HG03103 (cell line): ENCODE results near the gene WIPI1.
"Not testable (repeated sequence)": the region's sequence is repeated elsewhere in the genome, so short reads cannot be mapped to it uniquely, and the experiment has no call there.

Experiments used
- ATAC-seq: cut with Tn5 transposase; IDR thresholded peaks from one replicate; pipeline ENCODE4 v1.9.1; 2021; ENCODE audit warnings: low read depth; ENCODE audit not compliant: unreplicated experiment

WIPI1 gene

DNA sequence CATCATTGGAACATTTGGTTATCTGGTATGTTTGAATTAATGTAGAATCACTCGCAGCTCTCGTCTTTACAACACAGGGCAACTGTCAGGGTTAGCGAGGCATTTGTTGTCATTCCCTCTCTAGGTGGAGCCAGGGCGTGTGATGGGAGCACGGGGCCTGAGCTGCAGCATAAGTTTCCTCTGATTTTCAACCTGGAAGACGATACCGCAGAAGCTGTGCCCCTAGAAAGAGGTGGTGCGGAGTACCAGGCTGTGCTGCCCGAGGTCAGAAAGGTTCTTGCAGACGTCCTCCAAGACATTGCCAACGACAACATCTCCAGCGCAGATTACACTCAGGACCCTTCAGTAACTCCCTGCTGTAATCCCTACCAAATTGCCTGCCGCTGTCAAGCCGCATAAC lies 37.2 kb downstream of the WIPI1 start:
- ATAC-seq: no peak

DNA sequence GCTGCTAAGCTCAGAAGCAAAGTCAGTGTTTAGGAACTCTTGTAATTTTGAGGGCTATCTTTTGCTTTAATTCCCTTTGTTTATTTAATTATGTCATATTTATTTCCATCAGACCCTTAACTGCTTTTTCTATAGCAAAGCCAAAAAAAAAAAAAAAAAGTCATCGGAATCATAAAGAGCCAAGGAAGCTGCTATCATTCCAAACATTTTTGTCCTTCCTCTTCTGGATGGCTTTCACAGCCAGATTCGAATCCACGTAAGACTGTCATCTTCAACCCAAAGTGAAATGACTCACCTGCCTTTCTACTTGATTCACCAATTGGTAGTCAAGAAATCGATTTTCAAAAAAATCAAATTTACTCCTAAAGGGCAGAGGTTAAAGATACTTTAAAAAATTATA lies 38.4 kb downstream of the WIPI1 start:
- ATAC-seq: no peak

DNA sequence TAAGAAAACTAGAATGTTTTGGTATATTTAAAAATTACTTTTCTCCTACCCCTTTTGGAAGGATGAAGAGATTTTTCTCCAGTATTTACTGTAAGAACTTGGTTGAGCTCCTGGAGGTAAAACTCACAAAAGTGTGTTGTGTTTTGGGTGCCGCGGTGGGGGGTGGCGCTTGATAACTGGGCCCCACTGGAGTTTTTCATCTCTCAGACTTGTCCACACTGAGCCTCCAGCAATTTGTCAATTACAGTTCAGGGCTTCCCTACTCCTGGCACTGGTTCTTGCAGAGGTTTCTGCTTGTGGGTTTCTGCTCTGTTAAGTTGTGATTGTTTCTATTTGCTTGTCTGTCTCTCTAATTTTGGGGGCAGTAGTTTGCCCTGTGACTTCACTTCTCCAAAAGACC lies 40.0 kb downstream of the WIPI1 start:
- no peak for ATAC-seq

DNA sequence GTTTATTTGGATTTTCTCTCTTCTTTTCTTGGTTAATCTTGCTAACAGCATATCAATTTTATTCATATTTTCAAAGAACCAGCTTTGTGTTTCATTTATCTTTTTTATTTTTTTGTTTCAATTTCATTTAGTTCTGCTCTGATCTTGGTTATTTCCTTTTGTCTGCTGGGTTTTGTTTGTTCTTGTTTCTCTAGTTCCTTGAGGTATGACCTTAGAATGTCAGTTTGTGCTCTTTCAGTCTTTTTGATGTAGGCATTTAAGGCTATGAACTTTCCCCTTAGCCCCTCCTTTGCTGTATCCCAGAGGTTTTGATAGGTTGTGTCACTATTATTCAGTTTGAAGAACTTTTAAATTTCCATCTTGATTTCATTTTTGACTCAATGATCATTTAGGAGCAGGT lies 42.4 kb downstream of the WIPI1 start:
- ATAC-seq: not testable (repeated sequence)

DNA sequence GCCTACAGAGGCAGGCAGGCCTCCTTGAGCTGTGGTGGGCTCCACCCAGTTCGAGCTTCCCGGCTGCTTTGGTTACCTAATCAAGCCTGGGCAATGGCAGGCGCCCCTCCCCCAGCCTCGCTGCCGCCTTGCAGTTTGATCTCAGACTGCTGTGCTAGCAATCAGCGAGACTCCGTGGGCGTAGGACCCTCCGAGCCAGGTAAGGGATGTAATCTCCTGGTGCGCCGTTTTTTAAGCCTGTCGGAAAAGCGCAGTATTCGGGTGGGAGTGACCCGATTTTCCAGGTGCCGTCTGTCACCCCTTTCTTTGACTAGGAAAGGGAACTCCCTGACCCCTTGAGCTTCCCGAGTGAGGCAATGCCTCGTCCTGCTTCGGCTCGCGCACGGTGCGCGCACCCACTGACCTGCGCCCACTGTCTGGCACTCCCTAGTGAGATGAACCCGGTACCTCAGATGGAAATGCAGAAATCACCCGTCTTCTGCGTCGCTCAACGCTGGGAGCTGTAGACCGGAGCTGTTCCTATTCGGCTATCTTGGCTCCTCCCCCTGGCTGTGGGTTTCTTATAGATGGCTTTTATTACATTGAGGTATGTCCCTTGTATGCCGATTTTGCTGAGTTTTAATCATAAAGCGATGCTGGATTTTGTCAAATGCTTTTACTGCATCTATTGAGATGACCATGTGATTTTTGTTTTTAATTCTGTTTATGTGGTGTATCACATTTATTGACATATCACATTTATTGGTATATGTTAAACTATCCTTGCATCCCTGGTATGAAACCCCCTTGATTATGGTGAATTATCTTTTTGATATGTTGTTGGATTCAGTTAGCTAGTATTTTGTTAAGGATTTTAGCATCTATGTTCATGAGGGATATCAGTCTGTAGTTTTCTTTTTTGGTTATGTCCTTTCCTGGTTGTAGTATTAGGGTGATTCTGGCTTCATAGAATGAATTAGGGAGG lies 43.4 kb downstream of the WIPI1 start:
- not testable (repeated sequence) for ATAC-seq

DNA sequence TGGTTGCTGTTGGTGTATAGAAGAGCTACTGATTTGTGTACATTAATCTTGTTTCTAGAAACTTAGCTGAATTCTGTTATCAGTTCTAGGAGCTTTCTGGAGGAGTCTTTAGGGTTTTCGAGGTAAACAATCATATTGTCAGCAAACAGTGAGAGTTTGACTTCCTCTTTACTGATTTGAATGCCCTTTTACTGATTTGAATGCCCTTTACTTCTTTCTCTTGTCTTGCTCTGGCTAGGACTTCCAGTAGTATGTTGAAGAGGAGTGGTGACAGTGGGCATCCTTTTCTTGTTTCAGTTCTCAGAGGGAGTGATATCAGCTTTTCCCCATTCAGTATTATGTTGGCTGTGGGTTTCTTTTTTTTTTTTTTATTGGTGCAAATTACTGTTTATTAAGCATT lies 49.6 kb downstream of the WIPI1 start:
- not testable (repeated sequence) for ATAC-seq

DNA sequence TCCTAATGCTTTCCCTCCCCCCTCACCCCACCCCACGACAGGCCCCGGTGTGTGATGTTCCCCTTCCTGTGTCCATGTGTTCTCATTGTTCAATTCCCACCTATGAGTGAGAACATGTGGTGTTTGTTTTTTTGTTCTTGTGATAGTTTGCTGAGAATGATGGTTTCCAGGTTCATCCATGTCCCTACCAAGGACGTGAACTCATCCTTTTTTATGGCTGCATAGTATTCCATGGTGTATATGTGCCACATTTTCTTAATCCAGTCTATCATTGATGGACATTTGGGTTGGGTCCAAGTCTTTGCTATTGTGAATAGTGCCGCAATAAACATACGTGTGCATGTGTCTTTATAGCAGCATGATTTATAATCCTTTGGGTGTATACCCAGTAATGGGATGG lies 53.5 kb downstream of the WIPI1 start:
- not testable (repeated sequence) for ATAC-seq

DNA sequence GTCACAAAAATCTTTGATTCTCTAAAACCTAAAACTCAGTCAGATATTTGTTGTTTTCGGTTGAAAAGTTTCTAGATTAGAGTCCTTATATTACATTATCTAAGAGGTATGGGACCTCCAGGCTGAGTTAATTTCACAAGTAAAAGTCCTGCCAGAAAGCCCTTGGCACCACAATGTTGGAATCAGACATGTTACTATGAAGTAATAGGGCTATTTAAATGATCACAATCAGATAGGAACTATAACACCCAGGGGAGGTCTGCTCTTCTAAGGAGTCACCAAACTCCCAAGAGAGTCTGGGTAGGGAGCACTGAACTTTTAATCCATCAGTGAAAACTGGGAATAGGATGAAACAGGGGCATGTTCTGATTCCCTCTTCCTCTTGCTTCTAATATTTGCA lies 54.2 kb downstream of the WIPI1 start:
- ATAC-seq: no peak

DNA sequence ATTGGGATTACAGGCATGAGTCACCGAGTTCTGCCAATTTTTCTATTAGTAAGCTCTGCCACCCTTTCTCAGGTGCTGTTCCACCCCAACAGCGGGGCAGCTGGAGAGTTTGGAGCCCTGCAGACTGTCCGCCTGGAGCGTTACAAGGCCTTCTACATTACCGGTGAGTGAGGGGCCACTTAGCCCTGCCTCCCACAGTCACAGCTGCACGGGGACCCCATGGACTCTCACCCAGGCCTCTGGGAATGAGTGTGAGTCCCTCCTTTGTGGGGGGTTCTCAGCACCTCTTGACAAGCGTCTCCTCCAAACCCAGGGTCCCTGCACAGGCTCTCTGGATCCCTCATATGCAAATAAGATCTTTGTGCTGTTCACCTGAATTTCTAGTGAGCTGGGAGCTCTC lies 56.0 kb downstream of the WIPI1 start:
- ATAC-seq: no peak

DNA sequence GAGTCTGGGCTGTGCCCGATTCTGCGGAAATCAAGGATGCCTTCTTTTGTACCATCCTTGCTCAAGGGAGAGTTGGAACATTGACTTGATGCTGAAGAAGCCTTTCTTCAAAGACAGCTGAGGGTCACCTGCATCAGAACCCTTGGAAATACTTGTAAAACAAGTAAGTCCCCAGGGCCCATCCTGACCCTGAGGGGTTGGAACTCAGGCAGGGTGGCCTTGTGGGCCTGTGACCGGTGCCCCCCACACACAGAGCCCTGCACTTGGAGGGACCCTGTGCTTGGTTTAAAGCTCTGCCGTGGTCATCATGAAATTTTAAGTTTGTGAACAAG lies 56.9 kb downstream of the WIPI1 start:
- no peak for ATAC-seq

DNA sequence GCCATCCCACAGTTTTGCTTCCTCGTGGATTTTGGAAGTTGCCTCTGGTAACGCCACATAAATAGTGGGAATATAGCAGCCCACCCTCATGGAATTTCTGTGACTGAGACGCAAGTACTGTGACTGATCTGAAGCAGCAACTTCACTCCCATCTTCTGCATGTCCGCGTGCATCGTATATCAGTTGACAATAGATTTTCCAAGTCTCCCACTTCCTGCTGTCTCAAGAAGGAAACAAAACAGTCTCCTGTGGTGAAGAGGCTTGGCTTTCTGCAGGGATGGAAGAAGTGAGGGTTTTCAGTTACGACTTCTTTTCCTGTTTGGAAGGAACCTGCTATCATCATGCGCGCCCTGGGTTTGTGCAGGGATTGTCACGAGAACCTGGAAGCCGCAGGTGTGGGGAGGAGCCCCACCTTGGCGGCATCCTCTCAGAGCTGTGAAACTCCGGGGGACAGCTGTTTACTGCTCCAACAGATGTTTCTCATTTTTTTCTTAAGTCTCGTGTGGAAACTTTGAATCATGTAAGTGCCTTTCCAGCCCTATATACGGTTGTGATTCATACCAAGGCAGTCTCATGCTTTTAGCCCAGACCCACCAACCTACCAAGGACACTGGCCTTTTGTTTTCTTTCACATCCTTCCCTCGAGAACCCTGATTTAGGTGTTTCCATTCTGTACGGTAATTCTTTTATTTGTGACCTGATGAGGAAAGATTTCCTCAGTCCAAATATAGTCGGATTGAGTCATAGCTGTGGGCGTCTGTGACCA lies 57.5 kb downstream of the WIPI1 start:
- ATAC-seq: no peak

DNA sequence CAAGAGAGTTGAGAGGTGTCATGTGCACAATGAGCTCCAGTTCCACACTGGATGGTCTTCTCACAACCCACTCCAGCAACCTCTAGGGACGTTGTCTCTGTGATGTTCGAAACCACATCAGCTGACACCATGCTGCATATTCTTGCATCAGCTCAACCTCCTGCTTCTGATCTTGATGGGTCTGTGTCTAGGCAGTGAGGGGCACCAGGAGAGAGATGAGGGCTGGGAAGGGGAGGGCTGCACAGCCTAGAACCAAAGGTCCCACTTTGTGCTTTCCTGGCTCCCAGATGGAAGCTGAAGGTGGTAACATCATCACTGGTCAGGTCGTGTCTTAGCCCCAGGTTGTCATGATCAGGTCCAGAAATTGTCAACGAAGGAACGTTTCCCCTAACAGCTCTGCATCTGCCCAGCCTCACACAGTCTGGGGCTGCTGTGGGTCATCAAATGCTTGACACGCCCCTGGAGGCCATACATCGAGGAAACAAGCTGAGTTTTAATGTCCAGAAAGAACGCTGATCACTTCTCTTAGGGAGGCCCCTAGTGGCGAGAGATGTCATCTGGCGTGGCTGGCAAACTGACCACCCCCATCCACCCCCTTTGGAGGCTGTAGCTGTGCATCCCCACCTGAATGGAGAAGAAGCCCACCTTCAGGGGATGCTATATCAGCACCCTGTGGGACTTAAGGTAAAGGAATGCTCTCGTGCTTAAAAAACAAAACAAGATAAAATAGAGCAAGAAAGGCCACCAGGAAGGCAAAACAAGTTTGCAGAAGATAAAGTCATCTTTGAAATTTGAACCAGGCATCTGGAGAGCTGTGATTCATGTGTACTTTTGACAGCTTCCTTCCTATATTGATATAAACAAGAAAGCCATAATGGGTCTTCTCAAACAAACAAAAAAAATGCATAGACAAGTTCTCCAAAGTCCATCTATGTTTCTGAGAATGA lies 58.3 kb downstream of the WIPI1 start:
- peak; percentile 74 for ATAC-seq

DNA sequence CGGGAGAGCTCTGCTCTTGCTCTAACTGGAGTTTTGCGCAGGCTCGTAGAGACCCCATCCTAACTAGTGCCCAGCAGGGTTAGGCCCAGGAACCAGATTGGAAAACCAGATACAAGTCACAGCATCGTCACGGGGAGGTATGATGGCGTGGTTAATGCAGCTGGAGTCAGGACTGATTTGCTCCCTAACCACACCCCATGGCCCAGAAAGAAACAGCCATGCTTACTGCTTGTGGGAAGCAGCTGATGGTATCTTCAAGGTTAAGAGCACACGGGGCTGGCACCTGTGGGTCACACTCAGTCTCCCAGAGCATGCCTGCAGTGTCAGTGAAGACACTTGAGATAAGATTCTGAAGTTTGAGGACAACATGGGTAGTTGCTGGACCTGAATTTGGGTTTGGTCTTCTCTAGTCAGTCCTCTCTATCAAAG lies 60.2 kb downstream of the WIPI1 start:
- ATAC-seq: no peak

DNA sequence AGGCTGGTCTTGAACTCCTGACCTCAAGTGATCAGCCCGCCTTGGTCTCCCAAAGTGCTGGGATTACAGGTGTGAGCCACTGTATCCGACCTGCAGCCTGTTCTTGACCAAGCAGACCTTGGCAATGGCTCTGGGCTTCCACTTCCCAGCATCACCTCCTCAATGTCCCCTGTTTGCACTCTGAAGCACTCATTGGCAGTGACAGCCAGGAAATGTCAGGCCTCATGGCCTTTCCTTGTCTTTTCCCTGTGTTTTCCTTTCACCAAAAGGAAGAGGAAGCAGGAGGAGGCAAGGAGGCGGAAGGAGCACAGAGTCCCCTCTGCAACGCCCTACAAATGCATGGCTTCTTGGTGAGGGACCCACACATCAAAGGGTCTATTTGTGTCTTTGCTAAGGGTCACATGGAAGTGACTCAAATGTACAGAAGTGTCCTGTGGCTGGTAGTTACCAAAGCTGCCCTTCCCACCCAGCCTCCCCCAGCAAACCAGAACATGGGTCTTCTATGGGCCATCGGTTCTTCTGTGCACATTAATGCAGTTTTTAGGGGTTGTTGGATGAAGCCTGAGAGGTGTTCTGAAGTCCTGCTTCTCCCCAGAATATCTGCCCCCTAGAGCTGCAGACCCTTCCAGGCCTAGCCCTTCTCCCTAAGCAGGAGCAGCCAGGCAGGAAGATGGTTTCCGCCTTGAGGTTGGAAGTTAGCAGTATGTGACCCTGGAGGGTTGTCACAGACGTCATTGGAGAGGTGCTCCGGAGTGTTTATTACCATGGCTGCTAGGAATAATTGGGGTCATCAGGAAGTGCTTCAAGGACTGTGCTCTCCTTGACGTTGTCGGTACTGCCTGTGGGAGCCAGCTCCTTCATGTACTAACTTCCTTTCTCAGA lies 60.8 kb downstream of the WIPI1 start:
- ATAC-seq: no peak

DNA sequence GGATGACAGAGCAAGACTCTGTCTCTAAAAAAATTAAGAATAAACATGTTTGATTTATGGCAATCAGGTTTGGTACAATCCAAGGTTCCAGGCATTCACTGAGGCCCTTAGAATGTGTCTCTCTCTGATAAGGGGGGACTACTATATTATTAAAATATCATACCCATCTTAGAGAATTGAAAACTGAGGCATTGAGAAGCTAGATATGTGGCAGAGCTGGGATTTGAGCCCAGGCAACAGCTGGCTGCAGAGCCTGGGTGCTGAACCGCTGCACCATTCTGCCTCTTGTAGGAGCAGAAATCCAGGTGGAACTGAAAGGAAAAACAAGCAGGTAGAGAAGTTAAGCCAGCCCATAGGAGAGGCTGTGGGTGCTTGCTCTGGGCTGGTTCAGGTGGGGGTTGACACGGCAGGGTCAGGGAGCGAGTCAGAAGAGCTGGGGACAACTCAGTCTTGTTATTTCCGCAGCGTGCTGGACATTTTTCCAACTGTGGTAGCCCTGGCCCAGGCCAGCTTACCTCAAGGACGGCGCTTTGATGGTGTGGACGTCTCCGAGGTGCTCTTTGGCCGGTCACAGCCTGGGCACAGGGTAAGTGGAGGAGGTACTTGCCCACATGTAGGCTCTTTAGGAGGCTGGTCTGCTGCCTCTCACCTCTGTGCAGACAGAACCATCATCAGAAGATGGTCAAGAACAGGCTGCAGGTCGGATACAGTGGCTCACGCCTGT lies 62.5 kb downstream of the WIPI1 start:
- ATAC-seq: no peak

DNA sequence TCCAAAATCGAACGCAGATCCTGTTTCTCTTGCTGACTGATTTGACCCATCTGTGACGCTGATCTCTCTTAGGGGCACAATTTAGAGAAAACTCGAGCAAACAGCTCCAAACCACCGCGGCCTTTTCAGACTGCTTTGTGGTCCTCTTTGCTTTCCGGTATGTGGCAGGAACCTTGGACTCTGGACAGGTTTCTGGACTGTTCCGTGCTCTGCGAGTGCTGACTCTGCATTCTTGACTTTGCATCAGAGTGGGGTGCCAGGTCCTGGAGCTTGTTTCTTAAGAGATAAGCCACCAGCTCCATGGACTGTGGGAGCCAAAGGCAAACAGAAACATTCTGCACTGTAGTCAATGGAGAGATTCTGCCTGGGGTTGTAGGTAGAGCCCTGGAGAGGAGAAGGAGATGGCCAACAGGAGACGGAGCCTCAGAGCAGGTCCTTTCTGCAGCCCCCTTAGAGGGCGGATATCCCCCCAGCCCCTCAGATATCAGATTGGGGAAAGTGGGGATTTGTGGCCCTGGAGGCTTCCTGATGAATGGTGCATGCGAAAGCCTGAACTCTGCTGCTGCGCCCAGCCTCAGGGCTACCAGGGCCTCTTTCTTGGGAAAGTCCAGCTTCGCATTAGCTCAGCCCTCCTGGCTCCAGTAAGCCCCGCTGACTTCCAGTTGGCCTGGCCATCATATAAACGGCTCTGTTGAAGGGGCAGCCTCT lies 65.6 kb downstream of the WIPI1 start:
- ATAC-seq: no peak

DNA sequence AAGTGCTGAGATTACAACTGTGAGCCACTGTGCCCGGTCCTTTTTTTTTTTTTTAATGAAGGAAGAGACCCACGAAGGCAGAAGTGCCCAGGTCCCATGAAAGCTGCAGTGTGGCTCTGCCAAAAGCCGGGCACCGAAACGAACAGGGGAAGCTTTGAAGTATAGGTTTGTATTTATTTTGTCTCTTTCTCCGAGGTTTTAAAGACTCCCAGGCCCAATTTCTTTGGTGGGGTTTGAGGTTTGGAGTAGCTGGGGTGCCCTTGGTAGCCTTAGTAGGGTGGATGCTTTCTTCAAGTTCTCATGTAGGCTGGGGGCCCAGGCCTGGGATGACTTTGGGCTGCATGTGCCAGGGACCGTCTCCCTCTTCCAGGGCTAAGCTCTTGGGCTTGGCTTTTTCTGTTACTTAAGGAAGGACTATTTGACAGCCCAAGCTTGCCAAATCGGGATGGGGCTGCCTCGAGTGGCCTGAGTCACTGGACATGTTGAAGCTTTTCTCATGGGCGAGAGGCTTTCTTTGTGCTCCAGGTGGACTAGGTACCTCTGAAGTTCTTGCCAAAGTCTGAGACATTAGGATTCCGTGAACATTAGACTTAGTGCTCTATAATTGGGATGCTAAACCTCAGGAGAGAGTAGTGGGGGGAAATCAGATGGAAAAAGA lies 66.3 kb downstream of the WIPI1 start:
- ATAC-seq: no peak

DNA sequence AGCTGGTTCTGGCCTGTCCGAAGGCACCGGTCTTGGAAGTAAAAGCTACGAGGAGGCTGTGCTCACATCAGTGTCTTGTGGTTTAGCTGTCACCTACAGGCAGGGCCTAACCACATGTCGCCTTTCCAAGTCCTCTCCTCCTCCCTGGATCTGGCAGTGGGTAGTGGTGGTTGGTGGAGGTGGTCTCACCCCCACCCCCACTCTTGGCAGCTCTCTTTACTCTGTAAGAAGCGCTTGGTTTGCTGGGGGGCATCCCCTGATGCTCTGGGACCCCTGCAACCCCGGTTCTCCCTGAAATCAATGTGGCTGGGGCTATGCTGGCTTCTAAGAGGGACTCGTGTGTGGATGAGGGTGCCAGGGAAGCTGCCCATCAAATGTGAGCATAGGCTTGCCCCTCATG lies 68.3 kb downstream of the WIPI1 start:
- no peak for ATAC-seq
